GM18499 (cell line): ENCODE measurements around the gene WNT9B.
"Not testable (repeated sequence)": the region's sequence is repeated elsewhere in the genome, so short reads cannot be mapped to it uniquely, and the experiment has no call there.

Experiments used
- ATAC-seq: cut with Tn5 transposase; IDR thresholded peaks from one replicate; pipeline ENCODE4 v1.9.1; 2021; ENCODE audit warnings: moderate number of reproducible peaks; ENCODE audit not compliant: insufficient read depth, unreplicated experiment

WNT9B gene

DNA sequence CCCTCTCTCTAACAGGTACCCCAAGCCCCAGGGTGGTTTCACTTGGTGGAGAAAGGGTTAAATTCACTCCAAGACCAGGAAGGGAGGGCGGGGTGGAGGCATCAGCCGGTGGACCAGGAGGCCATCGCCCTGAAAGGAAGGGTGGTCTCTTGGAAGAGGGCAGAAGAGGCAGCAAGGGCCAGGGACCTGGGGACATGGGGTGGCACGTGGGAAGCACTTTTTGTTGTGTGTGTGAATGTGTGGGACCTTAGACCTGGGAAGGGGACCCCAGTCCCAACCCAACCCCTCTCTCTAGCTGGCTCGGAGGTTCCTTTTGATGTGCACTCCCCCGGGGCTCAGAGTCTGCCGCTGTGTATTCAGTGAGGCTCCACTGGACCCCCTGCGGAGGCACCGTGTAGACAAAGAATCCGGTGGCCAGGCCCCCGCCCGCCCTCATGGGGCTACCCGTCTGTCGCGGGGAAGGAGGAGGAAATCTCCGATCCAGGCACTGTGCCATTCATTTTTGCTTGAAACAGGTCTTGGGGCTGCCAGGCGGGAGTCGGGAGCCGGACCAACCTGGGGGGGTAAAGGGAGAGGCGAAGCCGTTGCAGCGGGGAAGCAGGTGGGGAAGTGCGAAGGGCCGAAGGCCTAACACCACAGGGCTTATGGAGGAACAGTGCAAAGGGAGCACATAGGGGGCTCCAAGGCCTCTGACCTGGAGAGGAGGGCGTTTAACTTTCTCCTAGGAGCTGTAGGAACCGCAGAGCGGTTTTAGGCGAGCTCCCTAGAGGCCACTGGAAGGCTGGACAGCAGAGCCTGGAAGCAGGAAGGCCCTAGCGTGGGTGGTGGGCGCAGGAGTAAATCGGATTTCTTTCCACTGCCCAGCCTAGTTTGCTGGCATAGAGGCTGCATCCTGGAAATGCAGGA is 29.6 kb upstream of the WNT9B start:
- ATAC-seq, result no peak

DNA sequence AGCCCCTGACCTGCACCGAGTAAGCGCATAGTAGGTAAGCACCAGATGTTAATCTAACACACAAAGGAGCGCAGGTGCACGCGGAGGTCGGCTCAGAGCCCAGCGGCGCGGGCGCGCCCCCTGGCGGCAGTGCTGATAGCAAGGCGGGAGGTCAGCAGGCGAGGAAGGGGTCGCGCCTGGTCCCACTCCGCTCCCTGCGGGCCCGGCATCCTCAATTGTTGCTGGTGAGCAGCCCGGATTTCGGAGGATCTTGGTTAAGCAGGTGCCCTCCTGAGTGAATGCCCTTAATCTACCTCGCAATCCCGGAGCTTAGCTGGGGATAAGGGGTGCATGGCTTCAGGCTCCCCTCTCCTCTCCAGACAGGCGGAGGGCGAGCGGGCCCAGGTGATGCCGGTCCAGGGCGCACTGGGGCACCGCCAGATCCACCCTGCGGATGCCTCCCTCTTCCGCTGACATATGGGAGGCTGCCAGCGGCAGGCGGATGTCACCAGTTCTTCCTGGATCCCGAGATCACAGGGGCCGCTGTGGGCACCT is 28.9 kb upstream of the WNT9B start:
- ATAC-seq, result no peak

DNA sequence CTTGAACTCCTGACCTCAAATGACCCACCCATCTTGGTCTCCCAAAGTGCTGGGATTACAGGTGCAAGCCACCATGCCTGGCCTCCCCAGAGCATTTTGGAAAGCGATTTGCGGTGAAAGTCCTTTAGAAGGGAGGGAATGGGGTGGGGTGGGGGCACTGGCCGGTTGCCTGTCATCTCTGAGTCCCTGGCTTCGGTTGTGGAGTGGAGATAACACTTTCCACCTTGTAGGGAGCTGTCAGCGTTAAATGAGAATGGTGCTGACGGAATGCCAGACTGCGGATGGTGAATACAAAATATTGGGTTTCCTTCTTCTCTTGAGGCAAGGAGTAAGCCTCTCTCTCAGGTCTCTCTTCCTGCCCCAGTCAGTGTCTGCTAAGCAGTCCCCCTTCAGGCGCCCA is 27.7 kb upstream of the WNT9B start:
- ATAC-seq, result no peak

GRCh38 chr17:46826116-46826515 is 25.3 kb upstream of the WNT9B start:
- no peak for ATAC-seq

- no peak for ATAC-seq
These were observed 24.1 kb upstream of the WNT9B start for GRCh38 chr17:46827274-46827673.

DNA sequence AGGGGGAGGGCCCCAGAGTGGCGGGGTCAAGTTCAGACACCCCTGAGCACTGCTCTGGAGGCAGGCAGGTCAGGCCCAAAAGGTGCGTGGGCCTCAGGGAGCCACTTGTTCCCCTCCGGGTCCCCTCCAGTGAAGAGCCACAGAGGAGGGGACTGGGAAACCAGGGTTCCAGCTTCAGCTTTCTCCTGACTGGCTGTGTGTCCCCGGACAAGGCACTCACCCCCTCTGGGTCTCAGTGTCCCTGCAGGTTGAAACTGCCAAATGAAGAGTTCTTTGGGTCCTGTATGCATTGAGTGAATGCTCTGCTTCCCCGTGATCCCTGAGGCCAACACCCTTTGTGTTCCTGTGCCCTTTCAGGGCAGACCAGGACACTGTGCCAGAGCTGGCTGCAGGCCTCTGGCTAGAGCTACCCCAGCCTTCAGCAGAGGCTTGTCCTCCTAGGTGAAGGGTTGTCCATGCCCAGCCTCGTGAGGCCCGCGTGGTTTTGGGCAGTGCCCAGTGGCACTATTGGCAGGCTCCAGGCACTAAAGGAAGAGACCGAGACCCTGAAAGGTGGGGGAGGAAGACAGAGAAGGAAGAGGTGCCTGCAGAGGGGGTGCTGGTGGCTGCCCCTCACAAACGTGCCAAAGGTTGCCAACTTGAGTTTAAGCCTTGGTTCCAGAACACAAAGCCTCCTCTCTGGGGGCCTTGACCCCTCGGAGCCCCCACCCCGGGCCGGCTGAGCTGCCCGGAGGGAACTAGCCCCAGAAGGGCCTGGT is 19.6 kb upstream of the WNT9B start:
- no peak for ATAC-seq

DNA sequence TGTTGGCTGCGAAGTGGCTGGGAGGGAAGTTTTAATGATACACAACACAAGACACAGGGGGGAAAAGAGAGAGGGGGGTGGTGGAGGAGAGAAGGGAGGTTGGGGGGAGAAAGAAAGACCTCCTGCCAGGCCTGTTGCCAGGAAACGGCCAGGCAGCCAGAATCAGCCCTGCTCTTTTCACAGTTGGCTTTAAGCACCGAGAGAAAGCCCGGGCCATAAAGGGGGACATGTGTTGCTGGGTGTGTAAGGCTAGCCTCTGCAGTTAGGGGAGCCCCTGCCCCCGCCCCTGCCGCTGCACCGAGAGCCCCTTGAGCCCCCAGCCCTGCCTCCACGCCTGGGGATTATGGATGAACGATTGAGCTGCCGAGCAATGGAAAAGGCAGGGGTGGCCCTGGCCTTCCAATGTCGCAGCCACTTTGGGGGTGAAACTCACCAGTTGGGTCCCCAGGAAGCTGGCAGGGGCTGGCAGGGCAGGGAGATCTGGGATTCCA is 19.0 kb upstream of the WNT9B start:
- ATAC-seq, result no peak

DNA sequence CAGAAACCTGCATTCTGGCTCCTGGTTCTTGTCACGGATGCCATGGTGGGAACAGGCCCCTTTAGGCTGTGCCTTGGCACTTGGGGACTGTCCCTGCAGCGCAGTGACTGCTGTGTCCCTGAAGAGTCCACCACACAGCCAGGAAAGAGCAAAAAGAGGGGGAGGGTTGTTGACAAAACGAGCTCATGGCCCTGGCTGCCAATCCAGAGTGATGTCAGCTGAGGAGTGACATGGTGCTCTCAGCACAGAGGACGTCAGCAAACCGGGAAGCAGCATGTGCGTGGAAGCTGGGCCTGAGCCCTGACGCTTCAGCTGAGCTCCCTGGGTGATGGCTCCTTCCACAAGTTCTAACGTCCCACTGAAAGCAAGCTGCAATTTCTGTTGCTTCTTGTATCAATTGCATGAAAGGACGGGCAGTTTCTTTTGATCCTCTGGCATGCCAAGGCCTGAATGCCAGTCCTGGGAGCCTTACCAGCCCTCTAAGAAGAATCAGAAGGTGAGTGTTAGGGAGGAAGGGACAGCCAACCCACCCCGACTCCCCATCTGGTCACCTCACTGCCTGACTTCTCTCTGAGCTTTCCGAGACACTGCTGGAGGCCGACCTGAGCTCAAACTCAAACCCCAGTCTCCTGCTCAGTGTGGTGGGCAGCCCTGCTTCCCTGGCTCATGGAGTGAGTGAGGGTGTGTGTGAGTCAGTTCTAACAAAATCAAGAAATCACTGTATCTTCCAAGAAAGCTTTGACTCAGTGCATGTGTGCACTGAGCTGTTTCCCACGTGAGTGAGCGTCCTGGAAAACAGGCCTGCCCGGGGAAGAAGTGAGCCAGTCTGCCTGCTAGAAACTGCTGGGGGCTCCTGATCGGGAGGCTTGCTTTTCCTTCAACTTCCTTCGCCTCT is 18.2 kb upstream of the WNT9B start:
- no peak for ATAC-seq

GRCh38 chr17:46833840-46834208 is 17.6 kb upstream of the WNT9B start:
- no peak for ATAC-seq

GRCh38 chr17:46834846-46835245 is 16.5 kb upstream of the WNT9B start:
- ATAC-seq, result no peak

DNA sequence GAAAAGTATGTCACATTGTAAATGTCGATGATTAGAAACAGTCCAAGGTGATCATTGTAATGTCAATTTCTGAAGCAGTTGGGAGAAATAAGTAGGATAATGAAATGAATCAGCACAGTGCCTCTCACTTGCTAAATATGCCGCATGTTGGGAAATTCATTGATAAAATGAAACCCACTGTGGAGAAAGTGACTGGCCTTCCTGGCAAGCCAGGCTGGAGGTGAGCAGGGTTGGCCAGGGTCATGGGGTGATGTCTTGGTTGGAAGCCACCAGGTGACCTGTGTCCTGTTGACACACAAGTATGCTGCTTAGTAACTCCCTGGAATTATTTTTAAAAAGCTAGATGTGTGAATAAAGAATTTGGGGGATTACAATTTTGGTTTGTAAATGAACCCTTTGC is 14.9 kb upstream of the WNT9B start:
- no peak for ATAC-seq

GRCh38 chr17:46837521-46837920 is 13.9 kb upstream of the WNT9B start:
- ATAC-seq, result no peak

- no peak for ATAC-seq
These were observed 12.2 kb upstream of the WNT9B start for GRCh38 chr17:46839211-46839610.

DNA sequence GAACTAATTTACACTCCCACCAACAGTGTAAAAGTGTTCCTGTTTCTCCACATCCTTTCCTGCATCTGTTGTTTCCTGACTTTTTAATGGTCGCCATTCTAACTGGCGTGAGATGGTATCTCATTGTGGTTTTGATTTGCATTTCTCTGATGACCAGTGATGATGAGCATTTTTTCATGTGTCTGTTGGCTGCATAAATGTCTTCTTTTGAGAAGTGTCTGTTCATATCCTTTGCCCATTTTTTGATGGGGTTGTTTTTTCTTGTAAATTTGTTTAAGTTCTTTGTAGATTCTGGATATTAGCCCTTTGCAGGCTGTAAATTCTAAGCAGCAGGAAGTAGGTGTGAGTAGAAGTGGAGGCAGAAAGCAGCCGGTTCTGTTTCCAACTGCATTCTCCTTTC is 10.8 kb upstream of the WNT9B start:
- ATAC-seq, result not testable (repeated sequence)

GRCh38 chr17:46841561-46842379 is 9.6 kb upstream of the WNT9B start:
- ATAC-seq, result no peak

DNA sequence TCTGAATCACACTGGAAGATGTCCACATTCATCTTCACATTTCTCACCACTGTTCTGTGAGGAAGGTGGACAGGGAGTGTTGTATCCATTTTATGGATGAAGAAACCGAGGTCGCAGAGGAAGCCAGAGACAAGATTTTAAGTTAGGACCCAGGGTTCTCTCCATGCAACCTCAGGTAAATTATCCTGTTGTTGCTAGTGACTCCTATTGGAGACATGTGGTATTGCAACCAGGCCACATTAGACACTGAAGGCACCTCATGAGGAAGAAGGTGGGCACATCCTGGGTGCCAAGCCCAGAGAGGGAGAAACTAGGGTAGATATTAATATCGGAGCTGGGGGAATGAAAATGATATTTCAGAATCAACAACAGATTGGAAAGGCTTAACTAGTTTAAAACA is 8.5 kb upstream of the WNT9B start:
- no peak for ATAC-seq

DNA sequence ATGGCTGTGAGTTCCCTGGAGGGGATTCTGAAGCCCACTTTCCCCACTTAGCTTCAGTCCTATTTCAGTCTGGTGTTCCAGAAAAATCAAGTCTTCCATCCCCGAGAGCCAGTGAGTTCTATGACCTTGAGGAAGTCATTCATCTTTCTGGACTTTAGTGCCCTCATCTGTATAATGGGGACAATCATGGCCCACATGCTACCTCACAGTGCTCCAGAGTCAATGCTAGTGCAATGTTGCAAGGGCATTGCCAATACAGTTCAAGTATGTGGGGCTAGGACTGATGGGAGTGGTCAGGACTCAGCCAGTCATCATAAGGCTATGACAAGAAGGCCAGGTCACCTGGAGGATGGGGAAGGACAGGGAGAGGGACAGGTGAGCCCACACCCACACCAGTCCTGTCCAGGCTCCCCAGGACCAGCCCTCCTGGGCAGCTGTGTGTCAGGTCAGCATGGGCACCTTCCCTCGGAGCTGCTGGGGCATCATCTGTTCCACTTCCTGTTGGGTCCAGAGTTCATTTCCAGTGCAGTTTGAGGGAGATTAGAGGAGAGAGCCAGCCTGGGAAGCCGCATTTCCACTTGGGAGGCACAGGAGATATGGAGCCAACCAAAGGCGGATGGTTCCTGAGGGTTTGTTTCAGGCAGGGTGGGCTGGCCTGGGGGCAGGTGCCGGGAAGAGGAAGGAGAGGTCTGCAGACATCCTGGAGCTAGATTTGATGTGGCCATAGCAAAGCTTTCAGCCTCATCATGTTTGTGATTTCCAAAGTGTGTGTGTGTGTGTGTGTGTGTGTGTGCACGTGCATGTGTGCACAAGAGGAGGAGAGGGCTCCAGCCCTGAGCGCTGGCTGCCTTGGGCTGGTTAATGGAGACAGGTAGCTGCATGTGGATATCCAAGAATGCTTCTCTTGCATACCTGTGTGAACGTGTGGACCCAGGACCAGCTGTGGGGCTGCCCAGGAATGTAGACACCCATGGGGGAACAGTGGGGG is 3.9 kb upstream of the WNT9B start:
- ATAC-seq, result no peak

- ATAC-seq, result no peak
These were observed 2.8 kb upstream of the WNT9B start for GRCh38 chr17:46848534-46848933.
